GM23338 (cell line): ENCODE results near the gene KCNMA1. TPM values are rescaled to one million over a fixed set of nuclear protein-coding genes. Genes with fewer than 3 reads are reported as not detected.

Experiments used
- ATAC-seq: fragments of 200-7000 bp; cut with Tn5 transposase; 3 replicates; pipeline ENCODE4 v1.9.1; 2020
- DNase-seq: peaks from one replicate; pipeline ENCODE4 v3.0.0-alpha.2; 2015; ENCODE audit warnings: low spot score
- H2AFZ ChIP-seq: fragments of 200-600 bp; sonication (generic); 2 replicates; pipeline ENCODE4 v1.8.0; 2016; ENCODE audit warnings: antibody characterized with exemption, mild to moderate bottlenecking, moderate library complexity
- H3F3A ChIP-seq: fragments of 200-600 bp; sonication (generic); replicated peaks from 2 replicates; pipeline ENCODE4 v1.8.0; 2017; ENCODE audit warnings: antibody characterized with exemption, mixed run types, low read depth
- H3K27ac ChIP-seq: fragments of 200-600 bp; sonication (generic); 2 replicates; pipeline ENCODE4 v1.6.1; 2016; ENCODE audit warnings: low read depth
- H3K27me3 ChIP-seq: fragments of 200-600 bp; sonication (generic); 2 replicates; pipeline ENCODE4 v1.8.0; 2016; ENCODE audit warnings: mild to moderate bottlenecking, mixed run types, moderate library complexity; ENCODE audit not compliant: insufficient read depth
- H3K36me3 ChIP-seq: fragments of 200-600 bp; sonication (generic); 2 replicates; pipeline ENCODE4 v1.8.0; 2016; ENCODE audit warnings: mild to moderate bottlenecking; ENCODE audit not compliant: insufficient read depth
- H3K4me1 ChIP-seq: fragments of 200-600 bp; sonication (generic); 2 replicates; pipeline ENCODE4 v1.8.0; 2016; ENCODE audit warnings: mild to moderate bottlenecking, moderate library complexity; ENCODE audit not compliant: insufficient read depth
- H3K4me2 ChIP-seq: fragments of 200-600 bp; sonication (generic); 2 replicates; pipeline ENCODE4 v1.7.1; 2017; ENCODE audit warnings: mixed run types
- H3K4me3 ChIP-seq: fragments of 200-600 bp; sonication (generic); 2 replicates; pipeline ENCODE4 v1.6.1; 2016; ENCODE audit warnings: mixed run types
- H3K79me2 ChIP-seq: fragments of 200-600 bp; sonication (generic); replicated peaks from 2 replicates; pipeline ENCODE4 v1.8.0; 2017; ENCODE audit warnings: mild to moderate bottlenecking; ENCODE audit not compliant: insufficient read depth
- H3K9me2 ChIP-seq: fragments of 200-600 bp; sonication (generic); 2 replicates; pipeline ENCODE4 v1.8.0; 2017; ENCODE audit not compliant: insufficient read depth
- H4K20me1 ChIP-seq: fragments of 200-600 bp; sonication (generic); replicated peaks from 2 replicates; pipeline ENCODE4 v1.8.0; 2017; ENCODE audit warnings: mild to moderate bottlenecking; ENCODE audit not compliant: insufficient read depth
- H3K27ac Mint-ChIP-seq: 2 replicates; pipeline ENCODE4 v1.8.0; 2020; ENCODE audit warnings: inconsistent platforms, mild to moderate bottlenecking, moderate library complexity, mixed read lengths
- H3K27me3 Mint-ChIP-seq: 3 replicates; pipeline ENCODE4 v1.8.0; 2022; ENCODE audit warnings: low read depth, mild to moderate bottlenecking, moderate library complexity, mixed read lengths, inconsistent platforms; ENCODE audit not compliant: insufficient read depth, poor library complexity
- H3K36me3 Mint-ChIP-seq: 3 replicates; pipeline ENCODE4 v1.8.0; 2021; ENCODE audit warnings: low read depth, mild to moderate bottlenecking, inconsistent platforms, moderate library complexity, mixed read lengths
- H3K4me1 Mint-ChIP-seq: 3 replicates; pipeline ENCODE4 v1.8.0; 2020; ENCODE audit warnings: mild to moderate bottlenecking, inconsistent platforms, mixed read lengths
- H3K4me3 Mint-ChIP-seq: 3 replicates; pipeline ENCODE4 v1.8.0; 2021; ENCODE audit warnings: moderate library complexity, mild to moderate bottlenecking, inconsistent platforms, mixed read lengths
- H3K9me3 Mint-ChIP-seq: 3 replicates; pipeline ENCODE4 v1.8.0; 2020; ENCODE audit warnings: moderate library complexity, mild to moderate bottlenecking, inconsistent platforms, mixed read lengths
- CREB1 ChIP-seq: fragments of 250-450 bp; sonication (Bioruptor Pico); IDR thresholded peaks from 2 replicates; pipeline ENCODE4 v1.5.0; 2020; ENCODE audit warnings: low read depth, mild to moderate bottlenecking, moderate library complexity
- CTCF ChIP-seq, 2 experiments: fragments of 200-600 bp in 1 of 2; sonication (generic) in 1 of 2; conservative IDR thresholded peaks; 2 replicates each; pipeline versions ENCODE4 v1.5.1 to v1.6.1; 2016 to 2017; ENCODE audit warnings: antibody characterized with exemption in 2 of 2, low read depth in 2 of 2, mild to moderate bottlenecking in 2 of 2, moderate library complexity in 1 of 2
- ETS1 ChIP-seq: IDR thresholded peaks from 2 replicates; pipeline ENCODE4 v1.6.1; 2016; ENCODE audit warnings: antibody characterized with exemption
- EZH2 ChIP-seq: fragments of 200-600 bp; sonication (generic); IDR thresholded peaks from one replicate; pipeline ENCODE4 v1.8.0; 2017; ENCODE audit warnings: antibody characterized with exemption, mild to moderate bottlenecking, low read depth; ENCODE audit not compliant: unreplicated experiment
- EZH2phosphoT487 ChIP-seq: fragments of 200-600 bp; sonication (generic); IDR thresholded peaks from one replicate; pipeline ENCODE4 v1.8.1; 2018; ENCODE audit warnings: antibody characterized with exemption; ENCODE audit not compliant: unreplicated experiment
- JUNB ChIP-seq: IDR thresholded peaks from one replicate; pipeline ENCODE4 v1.6.1; 2016; ENCODE audit warnings: antibody characterized with exemption; ENCODE audit not compliant: unreplicated experiment
- NANOG ChIP-seq: IDR thresholded peaks from 2 replicates; pipeline ENCODE4 v1.6.1; 2016; ENCODE audit warnings: antibody characterized with exemption, borderline replicate concordance
- POLR2AphosphoS5 ChIP-seq: IDR thresholded peaks from 2 replicates; pipeline ENCODE4 v1.6.1; 2016; ENCODE audit warnings: antibody characterized with exemption, low read depth
- REST ChIP-seq: IDR thresholded peaks from one replicate; pipeline ENCODE4 v1.6.1; 2018; ENCODE audit warnings: antibody characterized with exemption; ENCODE audit not compliant: unreplicated experiment
- STAT1 ChIP-seq: IDR thresholded peaks from one replicate; pipeline ENCODE4 v1.6.1; 2016; ENCODE audit warnings: antibody characterized with exemption; ENCODE audit not compliant: unreplicated experiment
- ZNF114 ChIP-seq: fragments of 250-450 bp; sonication (Bioruptor Pico); IDR thresholded peaks from 2 replicates; pipeline ENCODE4 v1.5.0; 2020; ENCODE audit warnings: mild to moderate bottlenecking, moderate library complexity
- ZNF331 ChIP-seq: fragments of 250-450 bp; sonication (Bioruptor Pico); IDR thresholded peaks from 2 replicates; pipeline ENCODE4 v1.5.0; 2020; ENCODE audit warnings: low read depth, mild to moderate bottlenecking, moderate library complexity
- ZNF462 ChIP-seq: fragments of 250-450 bp; sonication (Bioruptor Pico); IDR thresholded peaks from 2 replicates; pipeline ENCODE4 v1.5.0; 2020; ENCODE audit warnings: mild to moderate bottlenecking, moderate library complexity
- polyA plus RNA-seq: library from polyadenylated mRNA; unstranded; fragments of >200 nt; fragmentation: Nextera tagmentation; extraction: Ambion mirVana; gene quantifications from 2 replicates; pipeline ENCODE4 v1.2.1, GENCODE V29; 2016
- total RNA-seq: library from RNA; depleted of rRNA; stranded (reverse); fragments of >200 nt; shearing (Covaris generic); gene quantifications from 2 replicates; pipeline ENCODE4 v1.2.3, GENCODE V29; 2014

Gene KCNMA1
- total and polyA plus RNA-seq, 2 experiments from 2014 or later = 8.2 to 9.0 TPM

- no peak overlapping the region for H3K4me3 ChIP-seq
Measured at GRCh38 chr10:77648472-77648871, 10.9 kb upstream of the KCNMA1 start.

More at GRCh38 chr10:77648472-77648871, 10.9 kb upstream of the KCNMA1 start:
- no peak for ATAC-seq
- Mint-ChIP-seq H3K27me3 (peaks cover 6% of the 10 kb centered on the region), H3K27ac (no peak overlapping the region), H3K36me3 (peaks cover 31% of the 10 kb centered on the region), H3K4me1 (peaks cover 30% of the 10 kb centered on the region), H3K4me3 (no peak overlapping the region), H3K9me3 (peaks cover 42% of the 10 kb centered on the region)
- Histone ChIP-seq H2AFZ (no peak overlapping the region), H3K9me2 (0 out of 2 replicates have a peak, but pooled peaks cover 3% of the 10 kb centered on the region), H4K20me1 (no peaks in the 10 kb centered on the region), H3F3A (no peaks in the 10 kb centered on the region), H3K4me1 (peaks cover 27% of the 10 kb centered on the region), H3K4me2 (no peak overlapping the region), H3K79me2 (no peaks in the 10 kb centered on the region), H3K36me3 (peaks cover 6% of the 10 kb centered on the region; the same call in 1 of the 2 replicates), H3K27me3 (no peaks in the 10 kb centered on the region), H3K27ac (no peak overlapping the region)
- TF ChIP-seq ETS1 (no peak), REST (no peak), CREB1 (CRISPR knock-in tag) (no peak), ZNF114 (CRISPR knock-in tag) (no peak), ZNF331 (no peak), JUNB (no peak), ZNF462 (CRISPR knock-in tag) (no peak), EZH2 (no peak), CTCF (conservative IDR thresholded peaks at IDR 0.05; ENCODE audit: low read depth in 2 of 2) (no peak), EZH2phosphoT487 (no peak), STAT1 (no peak), POLR2AphosphoS5 (no peak), NANOG (no peak)
- DNase-seq = no peak
